Natural killer cell treated with Interleukin-12 subunit alpha and Interleukin-12 subunit beta and Interleukin-15 and Interleukin-18, amount 100 ng/mL, for 72 hours (primary cell): Measurements from ENCODE around the gene CXCL8. TPM values are rescaled to one million over a fixed set of nuclear protein-coding genes. Genes with fewer than 3 reads are reported as not detected.

Experiments
- ATAC-seq, 2 donors: fragments of 150-1000 bp; cut with Tn5 transposase in 1 of 2; sonication (Bioruptor Pico), chemical (Tn5 transposase) in 1 of 2; 2 replicates each; pipeline ENCODE4 v1.10.0; 2021
- DNase-seq: peaks from one replicate; pipeline ENCODE4 v3.0.0; 2022; ENCODE audit warnings: low spot score
- H3K27ac Mint-ChIP-seq, 2 donors: 1 replicate in 1 of 2; 2 replicates in 1 of 2; pipeline ENCODE4 v1.8.0; 2022; ENCODE audit warnings: mixed read lengths in 2 of 2, mild to moderate bottlenecking in 1 of 2, moderate library complexity in 1 of 2
- H3K27me3 Mint-ChIP-seq, 2 donors: 1 replicate in 1 of 2; 2 replicates in 1 of 2; pipeline ENCODE4 v1.8.0; 2022; ENCODE audit warnings: mixed read lengths in 2 of 2
- H3K36me3 Mint-ChIP-seq: one replicate; pipeline ENCODE4 v1.8.0; 2022; ENCODE audit warnings: mixed read lengths
- H3K4me1 Mint-ChIP-seq, 2 donors: 1 replicate in 1 of 2; 2 replicates in 1 of 2; pipeline ENCODE4 v1.8.0; 2022; ENCODE audit warnings: low read depth in 2 of 2, mixed read lengths in 2 of 2, mild to moderate bottlenecking in 1 of 2
- H3K4me3 Mint-ChIP-seq: one replicate; pipeline ENCODE4 v1.8.0; 2022; ENCODE audit warnings: mixed read lengths
- H3K9me3 Mint-ChIP-seq: 2 replicates; pipeline ENCODE4 v1.8.0; 2022; ENCODE audit warnings: mixed read lengths
- total RNA-seq, 2 donors: library from RNA; stranded (reverse); gene quantifications; one replicate each; pipeline ENCODE4 v1.2.3, GENCODE V29; 2022

Gene CXCL8
- total RNA-seq, 2 donors from 2014 or later, result 61.9 to 159 TPM

DNA sequence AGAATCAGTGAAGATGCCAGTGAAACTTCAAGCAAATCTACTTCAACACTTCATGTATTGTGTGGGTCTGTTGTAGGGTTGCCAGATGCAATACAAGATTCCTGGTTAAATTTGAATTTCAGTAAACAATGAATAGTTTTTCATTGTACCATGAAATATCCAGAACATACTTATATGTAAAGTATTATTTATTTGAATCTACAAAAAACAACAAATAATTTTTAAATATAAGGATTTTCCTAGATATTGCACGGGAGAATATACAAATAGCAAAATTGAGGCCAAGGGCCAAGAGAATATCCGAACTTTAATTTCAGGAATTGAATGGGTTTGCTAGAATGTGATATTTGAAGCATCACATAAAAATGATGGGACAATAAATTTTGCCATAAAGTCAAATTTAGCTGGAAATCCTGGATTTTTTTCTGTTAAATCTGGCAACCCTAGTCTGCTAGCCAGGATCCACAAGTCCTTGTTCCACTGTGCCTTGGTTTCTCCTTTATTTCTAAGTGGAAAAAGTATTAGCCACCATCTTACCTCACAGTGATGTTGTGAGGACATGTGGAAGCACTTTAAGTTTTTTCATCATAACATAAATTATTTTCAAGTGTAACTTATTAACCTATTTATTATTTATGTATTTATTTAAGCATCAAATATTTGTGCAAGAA lies 2.3 kb downstream of the CXCL8 start:
- no peak overlapping the region for H3K27ac Mint-ChIP-seq
- ATAC-seq (no peak), DNase-seq (no peak)
- H3K9me3 Mint-ChIP-seq, result peaks cover 4% of the 10 kb centered on the region
- H3K4me1 Mint-ChIP-seq, result no peaks in the 10 kb centered on the region
- H3K27me3 Mint-ChIP-seq, result no peaks in the 10 kb centered on the region
- peaks cover 2% of the 10 kb centered on the region for H3K36me3 Mint-ChIP-seq
- no peak overlapping the region for H3K4me3 Mint-ChIP-seq

GRCh38 chr4:73743281-73743680 lies 2.9 kb downstream of the CXCL8 start:
- no peaks in the 10 kb centered on the region for H3K4me1 Mint-ChIP-seq
- H3K27ac Mint-ChIP-seq, result no peak overlapping the region
- DNase-seq (no peak), ATAC-seq (no peak)
- H3K36me3 Mint-ChIP-seq, result no peaks in the 10 kb centered on the region
- H3K27me3 Mint-ChIP-seq, result no peaks in the 10 kb centered on the region
- H3K4me3 Mint-ChIP-seq, result no peak overlapping the region
- H3K9me3 Mint-ChIP-seq, result peaks cover 6% of the 10 kb centered on the region

- Mint-ChIP-seq H3K36me3 (no peaks in the 10 kb centered on the region), H3K4me3 (no peak overlapping the region), H3K9me3 (peaks cover 6% of the 10 kb centered on the region), H3K4me1 (no peaks in the 10 kb centered on the region), H3K27ac (no peak overlapping the region), H3K27me3 (no peaks in the 10 kb centered on the region)
- ATAC-seq, result no peak
- DNase-seq, result no peak
These were observed 3.4 kb downstream of the CXCL8 start for GRCh38 chr4:73743795-73744194.

DNA sequence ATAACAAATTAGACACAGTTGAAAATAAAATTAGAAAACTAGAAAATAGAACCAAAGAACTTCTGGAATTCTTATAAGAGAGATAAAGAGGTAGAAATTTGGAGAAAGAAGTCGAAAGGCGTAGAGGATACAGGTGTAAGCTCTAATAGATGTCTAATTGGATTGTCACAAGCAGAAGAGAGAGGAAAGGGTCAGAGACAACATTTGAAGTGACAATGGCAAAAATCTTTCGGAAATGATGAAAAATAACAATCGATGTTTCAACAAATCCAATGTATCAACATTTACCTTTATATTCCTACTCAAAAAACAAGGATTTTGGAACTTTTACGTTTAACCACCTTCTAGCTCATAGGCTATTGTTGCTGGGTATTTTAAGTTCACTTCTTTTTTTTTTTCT lies 3.8 kb downstream of the CXCL8 start:
- DNase-seq (no peak), ATAC-seq (no peak)
- H3K27ac Mint-ChIP-seq, result no peak overlapping the region
- no peak overlapping the region for H3K4me3 Mint-ChIP-seq
- no peaks in the 10 kb centered on the region for H3K27me3 Mint-ChIP-seq
- H3K36me3 Mint-ChIP-seq, result no peaks in the 10 kb centered on the region
- H3K9me3 Mint-ChIP-seq, result peaks cover 6% of the 10 kb centered on the region
- no peaks in the 10 kb centered on the region for H3K4me1 Mint-ChIP-seq

DNA sequence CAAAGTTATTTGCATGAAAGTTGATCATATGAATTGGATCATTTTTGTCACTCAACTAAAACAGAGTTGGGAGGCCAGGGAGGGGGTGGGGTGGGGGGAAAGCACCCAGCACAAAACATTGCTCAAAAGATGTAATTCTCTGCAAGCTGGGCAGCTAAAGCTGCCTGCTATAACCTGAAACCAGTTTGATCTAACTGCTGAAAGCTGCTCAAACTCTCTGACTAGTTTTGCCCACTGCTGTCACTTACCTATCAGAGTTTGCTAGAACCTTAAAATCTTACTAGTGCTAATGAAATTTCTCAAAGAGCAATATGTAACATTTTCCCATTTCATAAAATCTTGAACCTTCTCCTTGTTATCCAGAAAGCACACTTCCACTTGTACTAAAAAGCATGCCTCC lies 10.4 kb downstream of the CXCL8 start:
- H3K27ac Mint-ChIP-seq, result no peak overlapping the region
- peaks cover 6% of the 10 kb centered on the region for H3K9me3 Mint-ChIP-seq
- no peaks in the 10 kb centered on the region for H3K36me3 Mint-ChIP-seq
- H3K27me3 Mint-ChIP-seq, result no peaks in the 10 kb centered on the region
- no peaks in the 10 kb centered on the region for H3K4me1 Mint-ChIP-seq
- ATAC-seq, result no peak
- no peak for DNase-seq
- H3K4me3 Mint-ChIP-seq, result no peak overlapping the region

GRCh38 chr4:73751166-73751565 lies 10.8 kb downstream of the CXCL8 start:
- ATAC-seq (no peak), DNase-seq (no peak)
- Mint-ChIP-seq H3K9me3 (peaks cover 6% of the 10 kb centered on the region), H3K27me3 (no peaks in the 10 kb centered on the region), H3K27ac (no peak overlapping the region), H3K4me1 (no peaks in the 10 kb centered on the region), H3K36me3 (no peaks in the 10 kb centered on the region), H3K4me3 (no peak overlapping the region)

DNA sequence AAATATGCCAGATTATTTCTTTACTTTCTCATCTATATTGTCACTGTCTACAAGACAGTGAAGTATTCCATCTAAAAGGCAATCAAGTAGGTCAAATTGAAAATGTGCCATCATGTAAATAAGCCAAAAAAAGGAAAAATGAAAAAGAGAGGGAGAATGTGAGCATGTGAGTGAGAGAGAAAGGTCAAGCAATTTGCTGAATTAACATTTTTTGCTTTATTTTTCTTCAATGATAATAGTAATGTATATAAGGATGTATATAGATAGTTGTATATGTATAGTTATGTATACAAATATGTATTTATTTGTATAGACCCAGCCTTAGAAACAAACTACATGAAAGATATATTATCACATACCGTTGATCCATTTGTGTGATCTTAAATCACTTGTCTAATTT lies 11.5 kb downstream of the CXCL8 start:
- Mint-ChIP-seq H3K9me3 (peaks cover 6% of the 10 kb centered on the region), H3K27ac (no peak overlapping the region), H3K36me3 (no peaks in the 10 kb centered on the region), H3K27me3 (no peaks in the 10 kb centered on the region), H3K4me1 (no peaks in the 10 kb centered on the region), H3K4me3 (no peak overlapping the region)
- ATAC-seq, result no peak
- DNase-seq, result no peak

DNA sequence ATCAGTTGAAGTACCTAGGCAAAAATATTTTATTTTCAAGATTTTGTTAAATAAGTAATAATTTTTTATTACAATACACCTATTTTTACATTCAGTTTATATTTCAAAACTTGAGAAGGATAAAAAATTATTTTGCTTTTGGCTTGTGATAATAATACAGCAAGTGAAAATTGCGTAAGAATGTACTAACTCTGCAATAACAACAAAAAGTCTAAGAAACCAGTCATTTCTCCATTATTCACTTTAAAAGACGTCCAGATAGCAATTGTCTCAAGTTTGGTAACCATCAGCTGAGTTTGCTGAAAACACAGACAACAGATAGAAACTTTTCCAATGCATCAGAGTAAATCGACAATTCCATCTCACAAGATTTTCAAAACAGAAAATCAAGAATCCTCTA lies 12.1 kb downstream of the CXCL8 start:
- ATAC-seq (no peak), DNase-seq (no peak)
- no peaks in the 10 kb centered on the region for H3K4me1 Mint-ChIP-seq
- H3K27ac Mint-ChIP-seq, result no peak overlapping the region
- H3K36me3 Mint-ChIP-seq, result no peaks in the 10 kb centered on the region
- no peak overlapping the region for H3K4me3 Mint-ChIP-seq
- peaks cover 6% of the 10 kb centered on the region for H3K9me3 Mint-ChIP-seq
- no peaks in the 10 kb centered on the region for H3K27me3 Mint-ChIP-seq

GRCh38 chr4:73753215-73753614 lies 12.8 kb downstream of the CXCL8 start:
- Mint-ChIP-seq H3K4me1 (no peaks in the 10 kb centered on the region), H3K36me3 (no peaks in the 10 kb centered on the region), H3K27ac (no peak overlapping the region), H3K4me3 (no peak overlapping the region), H3K9me3 (peaks cover 3% of the 10 kb centered on the region), H3K27me3 (no peaks in the 10 kb centered on the region)
- ATAC-seq, result no peak
- DNase-seq, result no peak

- H3K27me3 Mint-ChIP-seq, result no peaks in the 10 kb centered on the region
- no peak for DNase-seq
- H3K9me3 Mint-ChIP-seq, result peaks cover 3% of the 10 kb centered on the region
- H3K27ac Mint-ChIP-seq, result no peak overlapping the region
- ATAC-seq, result no peak
- H3K36me3 Mint-ChIP-seq, result no peaks in the 10 kb centered on the region
- no peaks in the 10 kb centered on the region for H3K4me1 Mint-ChIP-seq
- H3K4me3 Mint-ChIP-seq, result no peak overlapping the region
These were observed 14.6 kb downstream of the CXCL8 start for GRCh38 chr4:73754934-73755333.

DNA sequence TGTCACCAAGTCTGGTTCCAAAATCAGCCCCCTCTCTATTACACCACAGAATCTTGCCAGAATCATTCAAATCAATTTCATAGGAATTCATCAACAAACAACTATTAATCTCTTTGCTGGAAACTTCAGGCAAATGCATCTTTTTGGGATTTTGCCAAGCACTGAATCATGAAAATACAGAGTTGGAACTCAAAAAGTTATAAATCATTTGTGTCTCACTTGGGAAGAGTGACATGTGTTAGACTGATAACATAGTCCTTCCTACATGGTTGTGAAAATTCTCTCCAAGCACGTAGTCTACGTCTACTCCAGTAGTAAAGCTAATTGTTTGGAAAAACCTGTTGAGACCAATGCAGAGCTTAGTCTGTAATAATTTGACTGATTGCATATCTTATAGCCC lies 19.0 kb downstream of the CXCL8 start:
- peaks cover 3% of the 10 kb centered on the region for H3K9me3 Mint-ChIP-seq
- ATAC-seq (no peak), DNase-seq (no peak)
- no peak overlapping the region for H3K4me3 Mint-ChIP-seq
- H3K27ac Mint-ChIP-seq, result no peak overlapping the region
- no peaks in the 10 kb centered on the region for H3K36me3 Mint-ChIP-seq
- H3K4me1 Mint-ChIP-seq, result no peaks in the 10 kb centered on the region
- H3K27me3 Mint-ChIP-seq, result no peaks in the 10 kb centered on the region

DNA sequence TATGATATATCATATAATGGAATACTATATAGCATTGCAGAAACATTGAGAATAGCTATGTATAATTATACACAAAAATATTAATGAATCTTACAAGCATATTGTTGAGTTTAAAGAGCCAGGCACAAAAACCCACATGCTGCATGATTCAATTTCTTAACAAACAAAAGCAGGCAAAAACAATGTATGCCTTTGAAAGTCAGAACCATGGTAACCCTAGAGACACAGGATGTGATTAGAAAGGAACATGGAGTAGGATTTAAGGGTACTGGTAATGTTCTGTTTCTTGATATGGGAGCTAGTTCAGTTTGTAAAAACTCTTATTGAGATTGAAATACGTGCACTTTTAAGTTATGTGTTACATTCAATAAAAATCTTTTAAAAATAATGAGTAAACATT lies 21.5 kb downstream of the CXCL8 start:
- no peak for ATAC-seq
- H3K9me3 Mint-ChIP-seq, result peaks cover 3% of the 10 kb centered on the region
- no peak for DNase-seq
- no peaks in the 10 kb centered on the region for H3K4me1 Mint-ChIP-seq
- H3K36me3 Mint-ChIP-seq, result no peaks in the 10 kb centered on the region
- no peak overlapping the region for H3K4me3 Mint-ChIP-seq
- no peak overlapping the region for H3K27ac Mint-ChIP-seq
- H3K27me3 Mint-ChIP-seq, result no peaks in the 10 kb centered on the region

- H3K4me3 Mint-ChIP-seq, result no peak overlapping the region
- H3K4me1 Mint-ChIP-seq, result no peaks in the 10 kb centered on the region
- H3K9me3 Mint-ChIP-seq, result peaks cover 4% of the 10 kb centered on the region
- no peaks in the 10 kb centered on the region for H3K27me3 Mint-ChIP-seq
- no peaks in the 10 kb centered on the region for H3K36me3 Mint-ChIP-seq
- no peak overlapping the region for H3K27ac Mint-ChIP-seq
- DNase-seq, result no peak
- ATAC-seq, result no peak
These were observed 22.0 kb downstream of the CXCL8 start for GRCh38 chr4:73762409-73762808.

DNA sequence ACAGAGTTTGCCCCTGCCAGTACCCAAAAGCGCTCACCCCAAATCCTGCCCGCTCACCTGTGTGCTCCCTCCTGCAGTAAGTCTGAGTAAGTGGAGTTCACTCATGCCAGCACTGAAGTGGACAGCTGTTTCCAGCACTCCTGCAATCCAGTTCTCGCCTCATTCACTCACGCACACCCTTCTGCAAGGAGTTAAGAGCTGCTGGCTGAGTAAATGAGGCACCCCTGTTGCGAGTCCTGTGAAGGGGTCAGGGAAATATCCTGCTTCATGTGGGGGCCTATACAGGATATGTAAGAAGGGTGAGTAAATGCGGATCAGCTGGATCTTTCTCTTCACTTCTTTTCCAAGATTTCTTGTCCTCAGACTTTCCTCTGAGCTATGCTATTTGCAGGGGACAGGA lies 23.5 kb downstream of the CXCL8 start:
- ATAC-seq (no peak), DNase-seq (no peak)
- H3K27ac Mint-ChIP-seq, result no peak overlapping the region
- H3K27me3 Mint-ChIP-seq, result no peaks in the 10 kb centered on the region
- peaks cover 5% of the 10 kb centered on the region for H3K9me3 Mint-ChIP-seq
- no peak overlapping the region for H3K4me3 Mint-ChIP-seq
- no peaks in the 10 kb centered on the region for H3K36me3 Mint-ChIP-seq
- H3K4me1 Mint-ChIP-seq, result no peaks in the 10 kb centered on the region

DNA sequence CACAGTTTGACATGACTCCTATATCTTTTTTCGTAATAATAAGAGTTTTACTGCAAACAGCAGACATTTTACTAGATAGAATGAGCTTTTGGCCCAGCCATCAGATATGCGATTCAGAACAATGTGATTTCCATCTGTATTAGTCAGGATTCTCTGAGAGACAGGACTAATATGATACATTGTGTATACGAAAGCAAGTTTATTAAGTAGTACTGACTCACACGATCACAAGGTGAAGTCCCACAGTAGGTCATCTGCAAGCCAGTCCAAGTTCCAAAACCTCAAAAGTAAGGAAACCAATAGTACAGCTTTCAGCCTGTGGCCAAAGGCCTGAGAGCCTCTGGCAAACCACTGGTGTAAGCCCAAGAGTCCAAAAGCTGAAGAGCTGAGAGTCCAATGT lies 24.1 kb downstream of the CXCL8 start:
- H3K4me1 Mint-ChIP-seq, result no peaks in the 10 kb centered on the region
- H3K4me3 Mint-ChIP-seq, result no peak overlapping the region
- no peak for DNase-seq
- no peaks in the 10 kb centered on the region for H3K36me3 Mint-ChIP-seq
- H3K27me3 Mint-ChIP-seq, result no peaks in the 10 kb centered on the region
- H3K27ac Mint-ChIP-seq, result no peak overlapping the region
- H3K9me3 Mint-ChIP-seq, result peaks cover 8% of the 10 kb centered on the region
- ATAC-seq, result no peak
